ENCODE data around the gene ANO6. TPM values are rescaled to one million over a fixed set of nuclear protein-coding genes. Genes with fewer than 3 reads are reported as not detected.

The ANO6 gene
- total RNA-seq, 1 donor from 2014 or later: 32.0 TPM

GRCh38 chr12:45242180-45242579 is 26.3 kb downstream of the ANO6 start:
- Mint-ChIP-seq H3K9me3 (no peaks in the 10 kb centered on the region), H3K4me1 (peaks cover 14% of the 10 kb centered on the region), H3K27me3 (ENCODE audit: low read depth) (no peaks in the 10 kb centered on the region), H3K36me3 (ENCODE audit: low read depth) (peaks cover 11% of the 10 kb centered on the region), H3K4me3 (no peak overlapping the region), H3K27ac (ENCODE audit: unreplicated experiment) (peak overlapping the region; percentile 43)
- TF ChIP-seq CTCF (conservative IDR thresholded peaks at IDR 0.05): no peak
- no peak for DNase-seq (ENCODE audit: low read depth, low spot score)

- H3K36me3 Mint-ChIP-seq (ENCODE audit: low read depth): peaks cover 13% of the 10 kb centered on the region
- no peak overlapping the region for H3K27ac Mint-ChIP-seq (ENCODE audit: unreplicated experiment)
- no peak overlapping the region for H3K4me3 Mint-ChIP-seq
Observed at GRCh38 chr12:45243963-45244362, 28.1 kb downstream of the ANO6 start.

GRCh38 chr12:45244561-45245343 is 28.9 kb downstream of the ANO6 start:
- H3K4me3 Mint-ChIP-seq: no peak overlapping the region
- H3K27me3 Mint-ChIP-seq (ENCODE audit: low read depth): no peaks in the 10 kb centered on the region
- DNase-seq (ENCODE audit: low read depth, low spot score): no peak
- H3K27ac Mint-ChIP-seq (ENCODE audit: unreplicated experiment): no peak overlapping the region
- no peak for TF ChIP-seq CTCF (conservative IDR thresholded peaks at IDR 0.05)
- peaks cover 6% of the 10 kb centered on the region for H3K4me1 Mint-ChIP-seq
- peaks cover 13% of the 10 kb centered on the region for H3K36me3 Mint-ChIP-seq (ENCODE audit: low read depth)
- peaks cover 2% of the 10 kb centered on the region for H3K9me3 Mint-ChIP-seq

More at GRCh38 chr12:45243963-45244362, 28.1 kb downstream of the ANO6 start:
- no peak for DNase-seq (ENCODE audit: low read depth, low spot score)
- TF ChIP-seq CTCF (conservative IDR thresholded peaks at IDR 0.05): no peak
- Mint-ChIP-seq H3K27me3 (ENCODE audit: low read depth) (no peaks in the 10 kb centered on the region), H3K4me1 (peaks cover 14% of the 10 kb centered on the region), H3K9me3 (peaks cover 2% of the 10 kb centered on the region)

GRCh38 chr12:45246236-45246635 is 30.3 kb downstream of the ANO6 start:
- Mint-ChIP-seq H3K9me3 (peaks cover 2% of the 10 kb centered on the region), H3K36me3 (ENCODE audit: low read depth) (peaks cover 9% of the 10 kb centered on the region), H3K27ac (ENCODE audit: unreplicated experiment) (no peak overlapping the region), H3K27me3 (ENCODE audit: low read depth) (no peaks in the 10 kb centered on the region), H3K4me1 (peaks cover 1% of the 10 kb centered on the region), H3K4me3 (no peak overlapping the region)
- DNase-seq (ENCODE audit: low read depth, low spot score): no peak
- TF ChIP-seq CTCF (conservative IDR thresholded peaks at IDR 0.05): no peak

- Mint-ChIP-seq H3K4me1 (no peaks in the 10 kb centered on the region), H3K27me3 (ENCODE audit: low read depth) (no peaks in the 10 kb centered on the region), H3K27ac (ENCODE audit: unreplicated experiment) (no peak overlapping the region), H3K36me3 (ENCODE audit: low read depth) (peaks cover 9% of the 10 kb centered on the region), H3K9me3 (peaks cover 2% of the 10 kb centered on the region), H3K4me3 (no peak overlapping the region)
- TF ChIP-seq CTCF (conservative IDR thresholded peaks at IDR 0.05): no peak
- DNase-seq (ENCODE audit: low read depth, low spot score): no peak
Observed at GRCh38 chr12:45247589-45247988, 31.7 kb downstream of the ANO6 start.

Measured in neural crest cell (in vitro differentiated cells).